PC-9 (cell line): ENCODE data around the gene ROM1.

Source experiments
- EZH2 ChIP-seq: fragments of 200-600 bp; sonication (generic); IDR thresholded peaks from 2 replicates; pipeline ENCODE4 v1.8.0; 2017; ENCODE audit warnings: antibody characterized with exemption, low read depth
- TF ChIP-seq, protein P1 (sequence below): fragments of 200-600 bp; sonication (generic); conservative IDR thresholded peaks from 2 replicates; pipeline ENCODE4 v1.6.1; 2017; ENCODE audit warnings: mixed run types, antibody characterized with exemption, mild to moderate bottlenecking, moderate library complexity

DNA sequence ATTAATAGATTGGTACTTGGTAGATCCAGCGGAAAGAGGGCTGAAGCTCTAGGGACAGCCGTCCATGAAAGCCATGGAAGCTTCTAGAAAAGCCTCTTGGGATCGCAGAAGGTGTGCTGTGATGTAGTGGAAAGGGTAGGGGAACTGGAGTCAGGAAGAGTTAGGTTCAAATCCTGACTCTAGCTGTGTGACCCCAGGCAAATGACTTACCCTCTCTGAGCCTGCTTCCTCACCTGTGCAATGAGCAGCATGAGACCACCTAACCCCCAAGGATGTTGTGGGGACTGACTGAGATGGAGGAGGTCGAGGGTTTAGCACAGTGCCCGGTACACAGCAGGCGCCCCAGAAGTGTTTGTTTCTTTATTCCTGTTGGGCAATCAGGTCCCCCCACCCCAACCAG lies 2.7 kb upstream of the ROM1 start:
- TF ChIP-seq, protein P1, sequence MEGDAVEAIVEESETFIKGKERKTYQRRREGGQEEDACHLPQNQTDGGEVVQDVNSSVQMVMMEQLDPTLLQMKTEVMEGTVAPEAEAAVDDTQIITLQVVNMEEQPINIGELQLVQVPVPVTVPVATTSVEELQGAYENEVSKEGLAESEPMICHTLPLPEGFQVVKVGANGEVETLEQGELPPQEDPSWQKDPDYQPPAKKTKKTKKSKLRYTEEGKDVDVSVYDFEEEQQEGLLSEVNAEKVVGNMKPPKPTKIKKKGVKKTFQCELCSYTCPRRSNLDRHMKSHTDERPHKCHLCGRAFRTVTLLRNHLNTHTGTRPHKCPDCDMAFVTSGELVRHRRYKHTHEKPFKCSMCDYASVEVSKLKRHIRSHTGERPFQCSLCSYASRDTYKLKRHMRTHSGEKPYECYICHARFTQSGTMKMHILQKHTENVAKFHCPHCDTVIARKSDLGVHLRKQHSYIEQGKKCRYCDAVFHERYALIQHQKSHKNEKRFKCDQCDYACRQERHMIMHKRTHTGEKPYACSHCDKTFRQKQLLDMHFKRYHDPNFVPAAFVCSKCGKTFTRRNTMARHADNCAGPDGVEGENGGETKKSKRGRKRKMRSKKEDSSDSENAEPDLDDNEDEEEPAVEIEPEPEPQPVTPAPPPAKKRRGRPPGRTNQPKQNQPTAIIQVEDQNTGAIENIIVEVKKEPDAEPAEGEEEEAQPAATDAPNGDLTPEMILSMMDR = no peak
- TF ChIP-seq EZH2 = no peak
